NB4 (cell line): ENCODE data around the gene GREB1.

Source experiments
- MYC ChIP-seq: IDR thresholded peaks from 2 replicates; pipeline ENCODE4 v1.6.1; 2011; ENCODE audit warnings: low read depth, low read length
- POLR2A ChIP-seq: IDR thresholded peaks from 2 replicates; pipeline ENCODE4 v1.6.1; 2011; ENCODE audit warnings: mild to moderate bottlenecking; ENCODE audit not compliant: insufficient read length; ENCODE audit errors: extremely low read depth
- TF ChIP-seq, protein P1 (sequence below): IDR thresholded peaks from one replicate; pipeline ENCODE4 v1.5.1; 2012; ENCODE audit warnings: low read depth, low read length
- TF ChIP-seq, protein P2 (sequence below): IDR thresholded peaks from 2 replicates; pipeline ENCODE4 v1.6.1; 2011; ENCODE audit warnings: low read depth, low read length

DNA sequence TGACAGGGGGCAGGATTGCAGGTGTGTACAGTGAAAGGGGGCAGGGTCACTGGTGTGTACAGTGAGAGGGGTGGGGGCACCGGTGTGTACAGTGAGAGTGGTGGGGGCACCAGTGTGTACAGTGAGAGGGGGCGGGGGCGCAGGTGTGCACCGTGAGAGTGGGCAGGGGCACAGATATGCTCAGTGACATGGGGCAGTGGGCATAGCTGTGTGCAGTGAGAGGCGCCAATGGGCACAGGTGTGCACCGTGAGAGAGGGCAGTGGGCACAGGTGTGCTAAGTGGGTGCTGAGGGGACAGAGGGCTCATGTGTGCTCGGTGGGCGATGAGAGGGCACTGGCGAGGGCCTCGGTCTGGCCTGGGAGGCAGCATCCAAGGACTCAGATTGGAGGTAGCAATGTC lies 63.0 kb downstream of the GREB1 start:
- TF ChIP-seq, protein P1, sequence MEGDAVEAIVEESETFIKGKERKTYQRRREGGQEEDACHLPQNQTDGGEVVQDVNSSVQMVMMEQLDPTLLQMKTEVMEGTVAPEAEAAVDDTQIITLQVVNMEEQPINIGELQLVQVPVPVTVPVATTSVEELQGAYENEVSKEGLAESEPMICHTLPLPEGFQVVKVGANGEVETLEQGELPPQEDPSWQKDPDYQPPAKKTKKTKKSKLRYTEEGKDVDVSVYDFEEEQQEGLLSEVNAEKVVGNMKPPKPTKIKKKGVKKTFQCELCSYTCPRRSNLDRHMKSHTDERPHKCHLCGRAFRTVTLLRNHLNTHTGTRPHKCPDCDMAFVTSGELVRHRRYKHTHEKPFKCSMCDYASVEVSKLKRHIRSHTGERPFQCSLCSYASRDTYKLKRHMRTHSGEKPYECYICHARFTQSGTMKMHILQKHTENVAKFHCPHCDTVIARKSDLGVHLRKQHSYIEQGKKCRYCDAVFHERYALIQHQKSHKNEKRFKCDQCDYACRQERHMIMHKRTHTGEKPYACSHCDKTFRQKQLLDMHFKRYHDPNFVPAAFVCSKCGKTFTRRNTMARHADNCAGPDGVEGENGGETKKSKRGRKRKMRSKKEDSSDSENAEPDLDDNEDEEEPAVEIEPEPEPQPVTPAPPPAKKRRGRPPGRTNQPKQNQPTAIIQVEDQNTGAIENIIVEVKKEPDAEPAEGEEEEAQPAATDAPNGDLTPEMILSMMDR = no peak
- no peak for TF ChIP-seq POLR2A
- TF ChIP-seq, protein P2, sequence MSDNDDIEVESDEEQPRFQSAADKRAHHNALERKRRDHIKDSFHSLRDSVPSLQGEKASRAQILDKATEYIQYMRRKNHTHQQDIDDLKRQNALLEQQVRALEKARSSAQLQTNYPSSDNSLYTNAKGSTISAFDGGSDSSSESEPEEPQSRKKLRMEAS = no peak
- TF ChIP-seq MYC = no peak
